GM18909 (cell line): ENCODE data around the gene WIPF1.

Experiments used
- ATAC-seq: cut with Tn5 transposase; IDR thresholded peaks from one replicate; pipeline ENCODE4 v1.9.1; 2021; ENCODE audit warnings: mild to moderate bottlenecking; ENCODE audit not compliant: unreplicated experiment, poor library complexity

The WIPF1 gene

GRCh38 chr2:174597345-174598047 is at the start of gene WIPF1:
Gene WIPF1 (minus strand): TSS chr2:174597804. CDS start chr2:174585573, 12,231 bp downstream.
- ATAC-seq: peak; percentile 52

GRCh38 chr2:174645296-174645695 is 47.7 kb upstream of the WIPF1 start:
- no peak for ATAC-seq

GRCh38 chr2:174644406-174644805 is 46.8 kb upstream of the WIPF1 start:
- ATAC-seq: no peak

- ATAC-seq: no peak
Observed at GRCh38 chr2:174643356-174643755, 45.8 kb upstream of the WIPF1 start.

- ATAC-seq: no peak
Observed at GRCh38 chr2:174641168-174641567, 43.6 kb upstream of the WIPF1 start.

- no peak for ATAC-seq
Observed at GRCh38 chr2:174636987-174637386, 39.4 kb upstream of the WIPF1 start.

- no peak for ATAC-seq
Observed at GRCh38 chr2:174635776-174636404, 38.3 kb upstream of the WIPF1 start.

GRCh38 chr2:174635015-174635593 is 37.5 kb upstream of the WIPF1 start:
- peak; percentile 6 for ATAC-seq

GRCh38 chr2:174634130-174635014 is 36.8 kb upstream of the WIPF1 start:
- ATAC-seq: peak; percentile 79

- ATAC-seq: no peak
Observed at GRCh38 chr2:174633623-174633930, 36.0 kb upstream of the WIPF1 start.

GRCh38 chr2:174632841-174633622 is 35.4 kb upstream of the WIPF1 start:
- peak; percentile 36 for ATAC-seq

GRCh38 chr2:174631009-174631981 is 33.7 kb upstream of the WIPF1 start:
- ATAC-seq: no peak

GRCh38 chr2:174630107-174630506 is 32.5 kb upstream of the WIPF1 start:
- no peak for ATAC-seq

GRCh38 chr2:174629506-174629905 is 31.9 kb upstream of the WIPF1 start:
- ATAC-seq: no peak

- ATAC-seq: no peak
Observed at GRCh38 chr2:174628528-174629169, 31.0 kb upstream of the WIPF1 start.

- ATAC-seq: no peak
Observed at GRCh38 chr2:174627216-174627615, 29.6 kb upstream of the WIPF1 start.

GRCh38 chr2:174624895-174625430 is 27.4 kb upstream of the WIPF1 start:
- no peak for ATAC-seq

- ATAC-seq: peak; percentile 62
Observed at GRCh38 chr2:174623690-174624089, 26.1 kb upstream of the WIPF1 start.
